DOHH2 (cell line): ENCODE data around the gene IP6K1.
"Not testable (repeated sequence)": the region's sequence is repeated elsewhere in the genome, so short reads cannot be mapped to it uniquely, and the experiment has no call there.

Experiments
- CTCF ChIP-seq: fragments of 200-600 bp; sonication (generic); IDR thresholded peaks from one replicate; pipeline ENCODE4 v1.5.1; 2014; ENCODE audit warnings: antibody characterized with exemption, mild to moderate bottlenecking, low read depth, low read length; ENCODE audit not compliant: poor library complexity, severe bottlenecking
- EZH2phosphoT487 ChIP-seq: fragments of 200-600 bp; sonication (generic); IDR thresholded peaks from 2 replicates; pipeline ENCODE4 v1.6.1; 2017; ENCODE audit warnings: borderline replicate concordance, mild to moderate bottlenecking, antibody characterized with exemption, low read length, moderate library complexity, mixed read lengths

- not testable (repeated sequence) for TF ChIP-seq CTCF, EZH2phosphoT487
Observed at GRCh38 chr3:49748874-49749273, 37.5 kb downstream of the IP6K1 start.
